ENCODE measurements around the gene TRPV4. TPM values are rescaled to one million over a fixed set of nuclear protein-coding genes. Genes with fewer than 3 reads are reported as not detected.

TRPV4 gene
- polyA plus RNA-seq, 10 donors = 0.50 to 2.8 (median 1.1) TPM

- DNase-seq = no peak
Observed at GRCh38 chr12:109740694-109741245, 92.4 kb downstream of the TRPV4 start.

- no peak for DNase-seq
Observed at GRCh38 chr12:109739747-109740693, 93.2 kb downstream of the TRPV4 start.

GRCh38 chr12:109738878-109739665, 94.1 kb downstream of the TRPV4 start:
- DNase-seq = no peak

GRCh38 chr12:109738209-109738608, 95.0 kb downstream of the TRPV4 start:
- no peak for DNase-seq

- DNase-seq = no peak
Observed at GRCh38 chr12:109737631-109738030, 95.6 kb downstream of the TRPV4 start.

- no peak for DNase-seq
Observed at GRCh38 chr12:109737126-109737525, 96.1 kb downstream of the TRPV4 start.

- peak in 2 of 3 donors; percentile 59 to 77 for DNase-seq
Observed at GRCh38 chr12:109736552-109737108, 96.6 kb downstream of the TRPV4 start.

- DNase-seq = no peak
Observed at GRCh38 chr12:109735825-109736551, 97.2 kb downstream of the TRPV4 start.

- DNase-seq = no peak
Observed at GRCh38 chr12:109735051-109735521, 98.1 kb downstream of the TRPV4 start.

- no peak for DNase-seq
Observed at GRCh38 chr12:109734219-109735000, 98.8 kb downstream of the TRPV4 start.

Other genes with a start within 250 kb of the TRPV4 start
- 1 to 10 TPM; 4.6 to 8.1 (median 6.4) TPM for gene FAM222A, start 119.6 kb downstream of the TRPV4 start, polyA plus RNA-seq (ENCODE audit: insufficient read length in 10 of 10)
- 10 to 100 TPM; 20.3 to 41.7 (median 24.9) TPM for gene GLTP, start 47.1 kb upstream of the TRPV4 start, polyA plus RNA-seq (ENCODE audit: insufficient read length in 10 of 10)
- 10 to 100 TPM; 13.6 to 24.7 (median 20.2) TPM for gene TCHP, start 66.9 kb upstream of the TRPV4 start, polyA plus RNA-seq (ENCODE audit: insufficient read length in 10 of 10)
- gene GIT2, start 163.0 kb upstream of the TRPV4 start, polyA plus RNA-seq (ENCODE audit: insufficient read length in 10 of 10) = 10 to 100 TPM; 33.6 to 70.1 (median 49.0) TPM
- gene ANKRD13A, start 166.0 kb upstream of the TRPV4 start, polyA plus RNA-seq (ENCODE audit: insufficient read length in 10 of 10) = 10 to 100 TPM; 30.2 to 63.6 (median 43.6) TPM
- gene C12orf76, start 215.1 kb upstream of the TRPV4 start, polyA plus RNA-seq (ENCODE audit: insufficient read length in 10 of 10) = 10 to 100 TPM; 19.7 to 34.2 (median 24.5) TPM